Activated T-helper 2 cell treated with anti-CD3 and anti-CD28 coated beads, Interferon-gamma antibody, Interleukin-2, Interleukin-4, amounts not matched to agents 10 μg/mL and 5 μg/mL and 100 μg/mL, durations not matched to agents 14 hours and 24 hours and 36 hours (primary cell): ENCODE data around the gene NTM. TPM values are rescaled to one million over a fixed set of nuclear protein-coding genes. Genes with fewer than 3 reads are reported as not detected.

ENCODE experiments used
- DNase-seq: peaks from one replicate; pipeline ENCODE4 v3.0.0; 2021; ENCODE audit warnings: low spot score
- H3K27ac Mint-ChIP-seq: one replicate; pipeline ENCODE4 v1.8.0; 2021; ENCODE audit warnings: mixed read lengths
- H3K27me3 Mint-ChIP-seq: one replicate; pipeline ENCODE4 v1.8.0; 2021; ENCODE audit warnings: low read depth, mixed read lengths
- H3K36me3 Mint-ChIP-seq: one replicate; pipeline ENCODE4 v1.8.0; 2021; ENCODE audit warnings: low read depth, mixed read lengths
- H3K4me1 Mint-ChIP-seq: one replicate; pipeline ENCODE4 v1.8.0; 2021; ENCODE audit warnings: low read depth, mixed read lengths
- H3K4me3 Mint-ChIP-seq: one replicate; pipeline ENCODE4 v1.8.0; 2021; ENCODE audit warnings: low read depth, mild to moderate bottlenecking, moderate library complexity, mixed read lengths
- H3K9me3 Mint-ChIP-seq: one replicate; pipeline ENCODE4 v1.8.0; 2021; ENCODE audit warnings: mixed read lengths
- intact Hi-C: fragments of 100-400 bp; cut with micrococcal nuclease; formaldehyde crosslinking; loops from one replicate; pipeline ENCODE4 v1.15.1; 2023
- total RNA-seq: library from RNA; stranded (reverse); gene quantifications from 2 replicates; pipeline ENCODE4 v1.2.3, GENCODE V29; 2022

Gene NTM
- total RNA-seq, 1 donor from 2014 or later = not detected

GRCh38 chr11:131790586-131790985 is 420.2 kb downstream of the NTM start:
- no peak for DNase-seq
- H3K27me3 Mint-ChIP-seq = no peaks in the 10 kb centered on the region
- no peak overlapping the region for H3K27ac Mint-ChIP-seq
- H3K4me1 Mint-ChIP-seq = no peaks in the 10 kb centered on the region
- H3K36me3 Mint-ChIP-seq = no peaks in the 10 kb centered on the region
- intact Hi-C loops = no loop called here
- H3K4me3 Mint-ChIP-seq = no peak overlapping the region
- no peaks in the 10 kb centered on the region for H3K9me3 Mint-ChIP-seq

DNA sequence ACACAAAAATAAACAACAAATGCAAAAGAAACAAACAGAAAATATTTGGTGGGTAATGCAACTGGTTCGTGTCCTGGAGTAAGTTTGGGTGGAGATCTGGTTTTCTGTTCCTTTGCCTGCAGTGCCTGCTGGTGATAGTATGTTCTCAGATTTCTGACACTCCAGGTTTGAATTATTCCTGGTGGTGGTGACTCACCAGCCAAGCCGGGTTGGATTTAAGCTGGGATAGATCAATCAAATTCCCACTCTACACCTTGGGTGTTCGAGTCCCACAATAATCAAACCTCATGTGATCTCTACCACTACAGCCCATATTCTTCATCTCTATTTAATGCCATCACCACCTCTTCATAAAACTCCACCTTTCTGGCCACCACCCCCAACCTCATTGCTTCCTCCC is 421.8 kb downstream of the NTM start:
- H3K36me3 Mint-ChIP-seq = no peaks in the 10 kb centered on the region
- H3K4me3 Mint-ChIP-seq = no peak overlapping the region
- no peaks in the 10 kb centered on the region for H3K27me3 Mint-ChIP-seq
- no peaks in the 10 kb centered on the region for H3K9me3 Mint-ChIP-seq
- DNase-seq = no peak
- no peaks in the 10 kb centered on the region for H3K4me1 Mint-ChIP-seq
- intact Hi-C loops = no loop called here
- no peak overlapping the region for H3K27ac Mint-ChIP-seq

DNA sequence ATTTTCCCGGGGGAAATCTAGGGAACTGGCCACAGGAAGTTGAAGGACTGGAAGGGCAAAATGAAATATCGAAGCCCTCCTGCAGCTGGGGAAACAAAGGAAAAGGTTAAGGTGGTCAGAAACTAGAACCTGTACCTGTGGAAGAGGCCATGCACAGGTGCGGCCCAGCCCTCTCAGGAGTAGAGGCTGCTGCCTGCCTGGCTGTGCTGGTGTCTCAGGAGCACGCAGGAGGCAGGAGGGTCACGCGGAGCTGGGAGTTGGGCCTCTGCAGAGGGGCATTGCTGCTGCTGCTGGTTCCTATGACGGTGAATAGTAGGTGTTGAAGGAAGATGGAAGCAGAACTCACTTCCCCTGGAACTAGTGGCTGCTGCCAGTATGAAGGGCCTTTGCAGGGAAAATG is 425.7 kb downstream of the NTM start:
- intact Hi-C loops = no loop called here
- H3K27me3 Mint-ChIP-seq = no peaks in the 10 kb centered on the region
- no peaks in the 10 kb centered on the region for H3K4me1 Mint-ChIP-seq

GRCh38 chr11:131796541-131796940 is 426.1 kb downstream of the NTM start:
- Mint-ChIP-seq H3K27me3 (no peaks in the 10 kb centered on the region), H3K4me3 (no peak overlapping the region), H3K9me3 (no peaks in the 10 kb centered on the region), H3K4me1 (no peaks in the 10 kb centered on the region), H3K27ac (no peak overlapping the region), H3K36me3 (no peaks in the 10 kb centered on the region)
- intact Hi-C loops = no loop called here
- no peak for DNase-seq

More for the DNA sequence above, 425.7 kb downstream of the NTM start:
- no peak for DNase-seq
- Mint-ChIP-seq H3K9me3 (no peaks in the 10 kb centered on the region), H3K36me3 (no peaks in the 10 kb centered on the region), H3K4me3 (no peak overlapping the region), H3K27ac (no peak overlapping the region)

DNA sequence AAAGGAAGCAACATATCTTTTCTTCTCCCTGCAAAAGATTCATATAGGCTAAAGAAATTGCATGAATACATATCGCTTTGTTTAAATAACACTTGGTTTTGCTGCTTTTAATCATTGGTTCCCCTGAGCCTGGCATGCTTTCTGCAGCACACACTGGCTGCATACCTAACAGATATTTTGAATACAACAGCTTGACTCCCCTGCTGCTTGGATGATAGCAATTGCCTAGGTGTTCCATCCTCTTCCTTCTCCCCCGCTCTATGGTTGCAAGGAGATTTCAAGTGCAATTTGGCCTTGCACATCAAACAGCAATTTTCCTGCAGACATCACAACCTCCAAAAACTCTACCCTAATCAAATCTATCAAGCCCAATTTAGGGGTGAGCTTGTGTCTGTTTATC is 430.0 kb downstream of the NTM start:
- Mint-ChIP-seq H3K36me3 (no peaks in the 10 kb centered on the region), H3K27ac (no peak overlapping the region), H3K4me1 (no peaks in the 10 kb centered on the region), H3K27me3 (no peaks in the 10 kb centered on the region), H3K4me3 (no peak overlapping the region), H3K9me3 (no peaks in the 10 kb centered on the region)
- no peak for DNase-seq
- intact Hi-C loops = no loop called here

DNA sequence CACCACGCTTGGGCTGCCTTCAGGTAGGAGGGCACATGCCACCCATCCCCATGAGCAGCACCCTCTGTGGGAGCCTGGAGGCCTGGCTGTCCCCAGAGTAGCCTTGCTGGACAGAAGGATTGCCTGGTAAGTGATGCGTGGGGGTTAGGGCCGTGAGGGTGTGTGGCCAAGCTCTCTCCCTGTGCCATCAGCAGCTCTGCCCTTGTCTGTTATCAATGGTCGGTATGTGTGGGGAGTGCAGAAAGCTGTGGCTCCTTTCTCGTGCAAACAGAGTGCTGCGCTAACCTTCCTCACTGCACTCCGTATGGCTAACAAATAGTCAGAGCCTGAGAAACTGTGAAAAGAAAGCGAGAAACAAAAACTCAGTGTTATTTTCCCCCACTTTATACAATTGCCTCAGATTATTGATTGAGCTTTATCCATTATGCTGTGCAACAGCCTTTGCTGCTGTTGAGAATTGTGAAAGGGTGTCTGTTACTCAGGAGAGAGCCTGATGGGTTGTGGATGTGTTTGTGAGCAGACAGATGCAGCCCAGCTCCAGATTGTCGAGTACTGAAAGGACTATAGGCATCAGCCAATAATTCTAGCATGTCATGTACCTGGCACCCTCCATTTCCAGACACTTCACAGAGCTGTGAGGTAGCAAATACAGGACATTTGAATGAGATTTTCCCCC is 432.2 kb downstream of the NTM start:
- no peaks in the 10 kb centered on the region for H3K27me3 Mint-ChIP-seq
- no peaks in the 10 kb centered on the region for H3K4me1 Mint-ChIP-seq
- no peak overlapping the region for H3K4me3 Mint-ChIP-seq
- no peak overlapping the region for H3K27ac Mint-ChIP-seq
- intact Hi-C loops = no loop called here
- no peak for DNase-seq
- H3K36me3 Mint-ChIP-seq = no peaks in the 10 kb centered on the region
- no peaks in the 10 kb centered on the region for H3K9me3 Mint-ChIP-seq

DNA sequence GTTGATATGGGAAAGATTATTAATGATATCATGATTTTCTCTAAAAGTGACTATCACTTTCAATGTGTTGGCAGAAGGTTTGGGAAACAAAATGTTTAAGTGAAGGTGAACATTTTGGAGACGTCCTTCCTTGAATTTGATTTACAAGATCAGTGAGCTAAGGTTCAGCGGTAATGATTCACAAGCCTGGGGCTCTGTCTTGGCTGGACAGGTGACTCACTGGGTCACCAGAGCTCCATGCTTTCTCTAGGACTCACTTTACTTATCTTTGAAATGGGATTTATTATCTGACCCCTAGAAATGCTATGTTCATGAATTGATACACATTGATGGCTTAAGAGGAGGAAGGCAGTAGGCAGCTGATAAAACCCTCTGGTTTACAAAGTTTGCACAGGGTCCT is 437.5 kb downstream of the NTM start:
- Mint-ChIP-seq H3K27ac (no peak overlapping the region), H3K9me3 (no peaks in the 10 kb centered on the region), H3K4me3 (no peak overlapping the region), H3K4me1 (no peaks in the 10 kb centered on the region), H3K27me3 (no peaks in the 10 kb centered on the region), H3K36me3 (no peaks in the 10 kb centered on the region)
- DNase-seq = no peak
- intact Hi-C loops = no loop called here

DNA sequence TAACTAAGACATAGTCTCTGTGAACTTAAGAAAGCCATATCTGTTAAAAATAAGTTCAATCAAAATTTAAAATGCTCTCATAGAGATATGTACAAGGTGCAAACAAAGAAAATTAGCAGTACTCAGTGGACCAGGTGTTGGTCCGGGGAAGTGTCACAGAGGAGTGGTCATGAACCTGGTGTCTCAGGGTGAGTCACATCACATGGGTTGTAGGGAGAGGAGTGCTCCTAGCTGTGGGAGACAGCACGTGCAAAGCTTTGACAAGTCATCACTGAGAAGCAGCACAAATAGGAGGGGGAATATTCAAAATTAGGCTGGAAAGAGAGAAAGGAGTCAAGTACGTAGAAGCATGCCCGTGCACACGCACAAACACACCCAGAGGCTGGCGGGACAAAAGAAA is 438.1 kb downstream of the NTM start:
- DNase-seq = no peak
- Mint-ChIP-seq H3K27me3 (no peaks in the 10 kb centered on the region), H3K9me3 (no peaks in the 10 kb centered on the region), H3K4me3 (no peak overlapping the region), H3K4me1 (no peaks in the 10 kb centered on the region), H3K27ac (no peak overlapping the region), H3K36me3 (no peaks in the 10 kb centered on the region)
- intact Hi-C loops = no loop called here

DNA sequence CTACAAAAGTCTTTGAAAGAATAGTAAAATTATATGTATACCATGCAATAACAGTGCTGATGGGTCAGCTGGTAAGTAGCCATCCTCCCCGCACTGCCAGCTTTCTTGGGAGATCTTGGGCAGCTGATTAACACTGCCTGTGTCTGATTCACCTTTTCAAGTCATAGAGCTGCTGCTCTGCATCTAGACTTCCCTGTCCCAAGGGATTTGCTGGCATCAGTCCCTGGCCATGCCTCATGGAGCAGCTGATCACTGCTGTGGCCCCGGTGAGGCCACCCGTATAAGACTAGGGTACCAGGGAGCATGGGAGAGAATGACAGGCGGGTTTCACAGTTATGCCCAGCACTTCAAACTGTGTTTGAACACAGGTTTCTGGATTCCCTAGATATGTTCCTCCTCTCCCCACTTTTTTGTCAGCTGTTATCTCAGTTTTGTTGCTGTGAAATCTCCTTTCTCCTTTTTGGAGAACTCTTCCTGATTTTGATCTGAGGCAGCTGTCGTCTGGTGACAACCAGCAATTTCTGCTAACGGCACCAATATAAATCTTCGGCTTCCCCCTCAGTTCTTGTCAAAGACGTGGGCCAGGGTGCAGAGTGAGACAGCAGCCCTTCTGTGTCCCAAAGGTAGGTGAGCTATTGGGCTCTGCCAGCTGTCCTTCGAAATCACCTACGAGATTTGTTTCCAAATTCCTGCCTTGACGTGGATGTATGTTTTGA is 438.9 kb downstream of the NTM start:
- intact Hi-C loops = no loop called here
- H3K36me3 Mint-ChIP-seq = no peaks in the 10 kb centered on the region
- no peaks in the 10 kb centered on the region for H3K4me1 Mint-ChIP-seq
- no peak overlapping the region for H3K4me3 Mint-ChIP-seq
- no peaks in the 10 kb centered on the region for H3K27me3 Mint-ChIP-seq
- H3K9me3 Mint-ChIP-seq = no peaks in the 10 kb centered on the region
- no peak overlapping the region for H3K27ac Mint-ChIP-seq
- no peak for DNase-seq

- Mint-ChIP-seq H3K4me1 (no peaks in the 10 kb centered on the region), H3K27ac (no peak overlapping the region), H3K27me3 (no peaks in the 10 kb centered on the region), H3K4me3 (no peak overlapping the region), H3K9me3 (no peaks in the 10 kb centered on the region), H3K36me3 (no peaks in the 10 kb centered on the region)
- DNase-seq = no peak
- intact Hi-C loops = no loop called here
These were observed 440.1 kb downstream of the NTM start for GRCh38 chr11:131810541-131810940.

GRCh38 chr11:131811383-131811782 is 441.0 kb downstream of the NTM start:
- intact Hi-C loops = no loop called here
- Mint-ChIP-seq H3K9me3 (no peaks in the 10 kb centered on the region), H3K4me1 (no peaks in the 10 kb centered on the region), H3K4me3 (no peak overlapping the region), H3K27ac (no peak overlapping the region), H3K27me3 (no peaks in the 10 kb centered on the region), H3K36me3 (no peaks in the 10 kb centered on the region)
- no peak for DNase-seq

GRCh38 chr11:131814108-131814507 is 443.7 kb downstream of the NTM start:
- H3K27ac Mint-ChIP-seq = no peak overlapping the region
- no peaks in the 10 kb centered on the region for H3K36me3 Mint-ChIP-seq
- H3K27me3 Mint-ChIP-seq = no peaks in the 10 kb centered on the region
- DNase-seq = no peak
- H3K4me1 Mint-ChIP-seq = no peaks in the 10 kb centered on the region
- H3K9me3 Mint-ChIP-seq = no peaks in the 10 kb centered on the region
- intact Hi-C loops = no loop called here
- no peak overlapping the region for H3K4me3 Mint-ChIP-seq

- H3K27me3 Mint-ChIP-seq = no peaks in the 10 kb centered on the region
- no peaks in the 10 kb centered on the region for H3K9me3 Mint-ChIP-seq
- H3K4me3 Mint-ChIP-seq = no peak overlapping the region
- intact Hi-C loops = no loop called here
- no peak overlapping the region for H3K27ac Mint-ChIP-seq
- H3K36me3 Mint-ChIP-seq = no peaks in the 10 kb centered on the region
- no peak for DNase-seq
- no peaks in the 10 kb centered on the region for H3K4me1 Mint-ChIP-seq
These were observed 445.2 kb downstream of the NTM start for GRCh38 chr11:131815590-131815989.
